ENCODE results near the gene DYSF.

DYSF gene

GRCh38 chr2:71664161-71664560 is 210.8 kb downstream of the DYSF start:
- ChIA-PET CTCF (interaction anchor here (1.0 kb wide), 1 partner anchor 118 kb away, joined by 3 read pairs; no protein-coding TSS in a partner anchor), POLR2A (no interaction called here)
- no peak overlapping the region for H3K4me3 ChIP-seq (ENCODE audit: low read depth, low read length)
- no peak for TF ChIP-seq CTCF (IDR thresholded peaks at IDR 0.05; ENCODE audit: insufficient read depth, low read length, missing control alignments)
- DNase-seq (ENCODE audit: low read depth, low spot score), result no peak

- ChIA-PET POLR2A (no interaction called here), CTCF (no interaction called here)
- H3K4me3 ChIP-seq (ENCODE audit: low read depth, low read length), result no peak overlapping the region
- no peak for DNase-seq (ENCODE audit: low read depth, low spot score)
- TF ChIP-seq CTCF (IDR thresholded peaks at IDR 0.05; ENCODE audit: insufficient read depth, low read length, missing control alignments), result no peak
Measured at GRCh38 chr2:71665168-71666093, 212.1 kb downstream of the DYSF start.

GRCh38 chr2:71666094-71666474 is 212.7 kb downstream of the DYSF start:
- no peak for DNase-seq (ENCODE audit: low read depth, low spot score)
- no peak overlapping the region for H3K4me3 ChIP-seq (ENCODE audit: low read depth, low read length)
- ChIA-PET CTCF (no interaction called here), POLR2A (no interaction called here)
- no peak for TF ChIP-seq CTCF (IDR thresholded peaks at IDR 0.05; ENCODE audit: insufficient read depth, low read length, missing control alignments)

GRCh38 chr2:71667256-71668182 is 214.2 kb downstream of the DYSF start:
- CTCF ChIA-PET, result interaction anchor here (0.7 to 1.4 kb wide), 2 partner anchors 127 to 131 kb away, joined by 3 read pairs; no protein-coding TSS in a partner anchor
- DNase-seq (ENCODE audit: low read depth, low spot score), result no peak
- TF ChIP-seq CTCF (IDR thresholded peaks at IDR 0.05; ENCODE audit: insufficient read depth, low read length, missing control alignments), result no peak
- H3K4me3 ChIP-seq (ENCODE audit: low read depth, low read length), result no peak overlapping the region
- POLR2A ChIA-PET, result no interaction called here

- DNase-seq (ENCODE audit: low read depth, low spot score), result no peak
- ChIA-PET POLR2A (no interaction called here), CTCF (interaction anchor here (0.7 kb wide), 1 partner anchor 130 kb away, joined by 3 read pairs; no protein-coding TSS in a partner anchor)
- no peak for TF ChIP-seq CTCF (IDR thresholded peaks at IDR 0.05; ENCODE audit: insufficient read depth, low read length, missing control alignments)
- H3K4me3 ChIP-seq (ENCODE audit: low read depth, low read length), result no peak overlapping the region
Measured at GRCh38 chr2:71668326-71669057, 215.1 kb downstream of the DYSF start.

Measured in AG04449 (cell line).